ENCODE data around the gene TCAF1. TPM values are rescaled to one million over a fixed set of nuclear protein-coding genes. Genes with fewer than 3 reads are reported as not detected.

Gene TCAF1
- total and polyA plus RNA-seq, 2 donors (not counting 3 experiments of a cell fraction or from before 2014, with no cell fraction given) = 29.0 to 48.3 TPM

DNA sequence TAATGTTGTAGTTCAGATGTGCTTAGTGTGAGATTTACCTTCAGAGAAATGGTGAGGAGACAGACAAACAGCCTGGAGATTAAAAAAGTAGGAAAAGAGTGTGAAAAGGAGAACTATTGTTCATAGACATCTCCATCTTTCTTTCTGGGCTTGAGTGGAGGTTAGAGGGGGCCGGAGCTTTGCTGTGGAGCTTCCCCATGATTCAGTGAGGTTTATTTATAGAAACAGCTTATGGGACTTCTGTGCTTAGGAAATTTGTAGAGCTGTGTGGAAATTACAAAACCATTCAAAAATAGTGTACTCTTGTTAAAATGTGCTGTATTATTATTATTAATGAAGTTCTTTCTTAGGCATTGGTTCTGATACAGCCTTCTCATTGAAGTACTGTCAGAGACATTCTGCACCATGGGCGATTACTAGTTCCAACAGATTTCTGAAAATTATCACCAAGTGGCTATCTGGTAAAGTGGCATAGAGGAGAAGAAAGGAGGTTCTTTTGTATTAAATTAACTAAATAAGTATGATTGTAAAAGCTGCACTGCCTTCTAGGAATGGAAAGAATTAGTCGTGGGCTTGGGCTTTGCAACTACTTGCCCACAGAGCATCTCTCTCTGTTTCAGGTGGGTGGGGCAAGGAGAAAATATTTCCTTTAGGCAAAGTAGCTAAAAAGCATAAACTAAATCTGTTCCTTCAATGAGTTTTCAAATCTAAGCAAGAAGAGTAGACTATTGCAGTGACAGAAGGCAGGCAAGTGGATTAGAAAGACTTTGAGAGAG is 8.7 kb upstream of the TCAF1 start:
- no peak overlapping the region for H3K4me3 ChIP-seq (replicated peaks in 1 of 3; ENCODE audit: insufficient read depth in 1 of 3, low read depth in 1 of 3, low read length in 3 of 3)
- no peak for TF ChIP-seq MAX (IDR thresholded peaks at IDR 0.05; ENCODE audit: insufficient read depth, insufficient read length)
- TF ChIP-seq EZH2 (IDR thresholded peaks at IDR 0.05; ENCODE audit: borderline replicate concordance, low read depth, low read length, severe bottlenecking) = no peak
- dilution Hi-C loops (cut with MboI; ENCODE audit: extremely low pct_ligation_motif_present, low sequenced_read_pairs) (no loop called here), intact Hi-C loops (cut with micrococcal nuclease) (no loop called here)
- H4K20me1 ChIP-seq (replicated peaks; ENCODE audit: control insufficient read depth, extremely low read depth, insufficient read depth, low read length) = no peaks in the 10 kb centered on the region
- H3K27me3 ChIP-seq (ENCODE audit: control insufficient read depth in 2 of 2, insufficient read depth in 2 of 2, low read length in 2 of 2) = peaks cover 0 to 22% of the 10 kb centered on the region in 2 experiments
- no peaks in the 10 kb centered on the region for H3K9me1 ChIP-seq (replicated peaks; ENCODE audit: control insufficient read depth, extremely low read depth, insufficient read depth, low read length)
- H3K4me2 ChIP-seq (ENCODE audit: insufficient read depth, low read length) = no peak overlapping the region
- no peak for FAIRE-seq
- no peak overlapping the region for H3K9ac ChIP-seq (replicated peaks; ENCODE audit: extremely low read depth, insufficient read depth, low read length)
- DNase-seq (ENCODE audit: low read depth, low spot score) = no peak
- no peak overlapping the region for H3K27ac ChIP-seq (ENCODE audit: insufficient read depth, low read depth, low read length)
- H3K36me3 ChIP-seq (ENCODE audit: control insufficient read depth in 2 of 2, extremely low read depth in 1 of 2, insufficient read depth in 2 of 2, low read length in 2 of 2) = no peaks in the 10 kb centered on the region
- H2AFZ ChIP-seq (ENCODE audit: low read depth, low read length) = no peak overlapping the region
- POLR2A ChIA-PET = no interaction called here
- H3K79me2 ChIP-seq (ENCODE audit: control insufficient read depth, insufficient read depth, low read length) = no peaks in the 10 kb centered on the region
- BruUV-seq (replicated peaks) = no TSS peak
- CTCF ChIA-PET = interaction anchor here (0.7 to 2.8 kb wide), 5 partner anchors 9 to 217 kb away, joined by 3 to 12 read pairs (median 4); partner anchors contain the start of gene TCAF1
- H3K4me1 ChIP-seq (ENCODE audit: control insufficient read depth, extremely low read depth, insufficient read depth, low read length) = no peaks in the 10 kb centered on the region
- H3K9me3 ChIP-seq (replicated peaks; ENCODE audit: control insufficient read depth, insufficient read depth, low read length) = no peaks in the 10 kb centered on the region

DNA sequence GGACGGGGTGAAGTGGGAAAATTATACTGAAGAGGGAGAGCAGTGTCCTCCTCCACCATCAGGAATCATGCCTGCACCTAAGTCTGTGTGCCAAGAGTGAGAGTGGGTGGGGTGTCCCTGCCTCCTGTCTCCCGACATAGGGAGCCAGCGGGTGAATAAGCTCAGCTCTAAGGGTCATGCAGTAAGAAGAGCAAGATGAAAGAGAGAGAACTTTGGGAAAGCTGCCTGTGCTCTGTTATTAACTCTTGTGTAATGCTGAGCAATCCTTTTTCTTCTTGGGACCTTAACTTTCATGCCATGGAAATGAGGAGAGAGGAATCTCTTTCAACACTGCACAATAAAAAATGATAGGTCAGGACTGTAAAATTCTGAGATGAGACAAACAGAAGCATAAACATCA is 7.9 kb upstream of the TCAF1 start:
- no peak overlapping the region for H2AFZ ChIP-seq (ENCODE audit: low read depth, low read length)
- intact Hi-C loops (cut with micrococcal nuclease) = loop anchor here (10.0 kb wide), 1 partner anchor 485 kb away; no protein-coding TSS in a partner anchor
- no peaks in the 10 kb centered on the region for H3K4me1 ChIP-seq (ENCODE audit: control insufficient read depth, extremely low read depth, insufficient read depth, low read length)
- no peak for FAIRE-seq
- H3K9me3 ChIP-seq (replicated peaks; ENCODE audit: control insufficient read depth, insufficient read depth, low read length) = no peaks in the 10 kb centered on the region
- H3K9ac ChIP-seq (replicated peaks; ENCODE audit: extremely low read depth, insufficient read depth, low read length) = no peak overlapping the region
- no peaks in the 10 kb centered on the region for H3K79me2 ChIP-seq (ENCODE audit: control insufficient read depth, insufficient read depth, low read length)
- no peak for TF ChIP-seq FOS (IDR thresholded peaks at IDR 0.05; ENCODE audit: borderline replicate concordance, insufficient read depth, low read length)
- TF ChIP-seq JUN (IDR thresholded peaks at IDR 0.05; ENCODE audit: borderline replicate concordance, insufficient read depth, insufficient read length, low read depth) = no peak
- no peak for TF ChIP-seq GATA2 (IDR thresholded peaks at IDR 0.05; ENCODE audit: insufficient read depth, insufficient read length, low read depth, low read length)
- TF ChIP-seq EZH2 (IDR thresholded peaks at IDR 0.05; ENCODE audit: borderline replicate concordance, low read depth, low read length, severe bottlenecking) = no peak
- TF ChIP-seq POLR2AphosphoS5 (IDR thresholded peaks at IDR 0.05; ENCODE audit: insufficient read depth, low read depth, low read length) = no peak
- ChIA-PET CTCF (interaction anchor here (0.7 to 1.3 kb wide), 2 partner anchors 13 to 17 kb away, joined by 3 to 4 read pairs; no protein-coding TSS in a partner anchor), POLR2A (no interaction called here)
- H4K20me1 ChIP-seq (replicated peaks; ENCODE audit: control insufficient read depth, extremely low read depth, insufficient read depth, low read length) = no peaks in the 10 kb centered on the region
- no peak overlapping the region for H3K27ac ChIP-seq (ENCODE audit: insufficient read depth, low read depth, low read length)
- H3K27me3 ChIP-seq (ENCODE audit: control insufficient read depth in 2 of 2, insufficient read depth in 2 of 2, low read length in 2 of 2) = peaks cover 0 to 22% of the 10 kb centered on the region in 2 experiments
- no peak overlapping the region for H3K4me3 ChIP-seq (replicated peaks in 1 of 3; ENCODE audit: insufficient read depth in 1 of 3, low read depth in 1 of 3, low read length in 3 of 3)
- no peaks in the 10 kb centered on the region for H3K36me3 ChIP-seq (ENCODE audit: control insufficient read depth in 2 of 2, extremely low read depth in 1 of 2, insufficient read depth in 2 of 2, low read length in 2 of 2)
- H3K9me1 ChIP-seq (replicated peaks; ENCODE audit: control insufficient read depth, extremely low read depth, insufficient read depth, low read length) = no peaks in the 10 kb centered on the region
- no peak for DNase-seq (ENCODE audit: low read depth, low spot score)
- no TSS peak for BruUV-seq (replicated peaks)
- H3K4me2 ChIP-seq (ENCODE audit: insufficient read depth, low read length) = no peak overlapping the region
- dilution Hi-C loops (cut with MboI; ENCODE audit: extremely low pct_ligation_motif_present, low sequenced_read_pairs) = no loop called here
